GM03348 (cell line): ENCODE results near the gene HAUS5.

Experiments used
- DNase-seq: peaks from one replicate; pipeline ENCODE4 v3.0.0; 2012; ENCODE audit warnings: low spot score

Gene HAUS5

DNA sequence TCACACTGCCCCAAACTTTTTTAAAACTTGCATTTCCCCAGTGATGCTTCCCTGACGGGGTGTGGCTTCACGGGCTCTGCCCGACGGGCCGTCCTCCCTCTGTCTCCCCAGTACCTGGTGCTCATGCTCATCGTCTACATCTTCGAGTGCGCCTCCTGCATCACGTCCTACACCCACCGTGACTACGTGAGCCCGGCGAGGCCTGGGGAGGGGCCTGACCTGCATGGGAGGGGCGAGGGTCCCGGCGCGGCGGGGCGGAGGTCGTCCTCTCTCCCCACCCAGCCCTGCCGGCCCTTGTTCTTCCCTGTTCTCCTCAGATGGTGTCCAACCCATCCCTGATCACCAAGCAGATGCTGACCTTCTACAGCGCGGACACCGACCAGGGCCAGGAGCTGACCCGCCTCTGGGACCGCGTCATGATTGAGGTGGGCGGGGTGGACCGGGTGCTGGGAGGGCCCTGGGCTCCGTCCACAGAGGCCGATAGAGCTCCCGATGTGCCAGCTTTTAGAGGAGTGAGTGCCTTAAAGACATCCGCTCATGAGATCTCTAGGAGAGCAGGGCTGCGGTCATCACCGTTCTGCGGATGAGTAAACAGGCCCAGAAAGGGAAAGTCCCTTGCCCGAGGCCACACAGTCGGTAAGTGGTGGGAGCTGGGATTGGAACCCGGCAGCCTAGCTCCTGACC is 60.7 kb downstream of the HAUS5 start:
- DNase-seq = peak; percentile 88
